Stimulated activated CD8-positive, alpha-beta memory T cell treated with anti-CD3 and anti-CD28 coated beads, Interleukin-7, amount 100 ng/mL, for 4 hours (primary cell): Measurements from ENCODE around the gene GABRB2.
"Not testable (repeated sequence)": the region's sequence is repeated elsewhere in the genome, so short reads cannot be mapped to it uniquely, and the experiment has no call there.

Experiments
- DNase-seq, 2 donors: peaks; one replicate each; pipeline ENCODE4 v3.0.0-alpha.2; 2020; ENCODE audit warnings: low read depth in 2 of 2

The GABRB2 gene

GRCh38 chr5:161546470-161547301, at the start of gene GABRB2:
GABRB2 (minus strand) TSS chr5:161546725; CDS start chr5:161546643, 82 bp downstream.
- no peak for DNase-seq

GRCh38 chr5:161585798-161586197, 39.3 kb upstream of the GABRB2 start:
- no peak for DNase-seq

DNA sequence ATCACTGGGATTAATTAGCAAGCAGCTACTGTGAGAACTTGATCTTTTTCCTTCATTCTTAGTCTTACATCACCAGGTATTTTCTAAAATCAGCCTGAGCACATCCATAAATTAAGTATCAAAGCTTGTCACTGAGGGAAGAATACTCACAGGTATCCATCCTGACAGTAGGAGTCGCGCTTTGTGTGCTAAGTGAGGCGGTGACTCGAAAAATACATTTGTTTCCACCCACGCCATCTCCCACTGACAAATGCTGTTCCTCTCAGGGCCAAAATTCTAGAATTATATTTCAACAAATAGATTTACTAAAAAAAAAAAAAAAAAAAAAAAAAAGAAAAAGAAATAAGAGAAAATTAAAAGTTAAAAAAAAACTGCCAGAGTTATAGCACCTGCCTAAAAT, 34.1 kb upstream of the GABRB2 start:
- no peak for DNase-seq

DNA sequence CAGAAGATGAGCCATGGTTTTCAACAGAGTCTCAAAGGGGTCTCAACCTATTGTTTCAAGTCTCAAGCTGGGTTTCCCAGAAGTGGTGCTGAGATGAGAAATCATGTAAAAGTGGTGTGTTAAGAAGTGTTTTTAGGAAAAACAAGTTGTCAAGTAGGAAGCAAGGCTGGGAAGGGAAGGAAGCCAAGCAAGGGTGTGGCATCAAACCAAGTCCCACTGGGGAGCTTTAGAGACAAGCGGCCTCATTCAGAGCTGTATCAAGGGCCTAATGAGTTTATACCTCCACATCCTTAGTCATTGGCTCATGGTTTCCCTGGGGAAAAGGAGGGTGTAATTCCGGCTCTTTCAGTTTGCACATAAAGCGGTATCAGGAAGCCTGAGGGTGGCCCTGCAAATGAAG, 26.4 kb upstream of the GABRB2 start:
- DNase-seq: no peak

GRCh38 chr5:161566081-161566480, 19.6 kb upstream of the GABRB2 start:
- DNase-seq: no peak

DNA sequence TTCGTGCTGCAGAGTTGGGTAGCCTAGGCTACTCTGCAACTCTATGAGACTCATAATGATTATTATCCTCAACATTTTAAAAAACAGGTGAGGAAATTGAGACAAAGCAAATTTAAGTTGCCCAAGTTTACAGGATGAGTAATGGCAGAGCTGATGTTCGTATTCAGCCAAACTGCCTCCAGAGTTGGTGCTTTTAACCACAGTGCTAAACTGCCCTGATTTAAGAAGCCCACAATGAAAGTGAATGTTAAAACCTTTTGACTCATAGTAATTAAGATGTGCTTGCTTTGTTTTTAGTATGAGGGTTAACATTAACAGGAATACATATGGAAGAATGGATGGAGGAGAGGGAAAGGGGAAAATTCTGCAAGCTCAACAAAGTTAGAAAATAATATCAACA, 15.9 kb upstream of the GABRB2 start:
- no peak for DNase-seq

GRCh38 chr5:161549106-161549505, 2.6 kb upstream of the GABRB2 start:
- no peak for DNase-seq

DNA sequence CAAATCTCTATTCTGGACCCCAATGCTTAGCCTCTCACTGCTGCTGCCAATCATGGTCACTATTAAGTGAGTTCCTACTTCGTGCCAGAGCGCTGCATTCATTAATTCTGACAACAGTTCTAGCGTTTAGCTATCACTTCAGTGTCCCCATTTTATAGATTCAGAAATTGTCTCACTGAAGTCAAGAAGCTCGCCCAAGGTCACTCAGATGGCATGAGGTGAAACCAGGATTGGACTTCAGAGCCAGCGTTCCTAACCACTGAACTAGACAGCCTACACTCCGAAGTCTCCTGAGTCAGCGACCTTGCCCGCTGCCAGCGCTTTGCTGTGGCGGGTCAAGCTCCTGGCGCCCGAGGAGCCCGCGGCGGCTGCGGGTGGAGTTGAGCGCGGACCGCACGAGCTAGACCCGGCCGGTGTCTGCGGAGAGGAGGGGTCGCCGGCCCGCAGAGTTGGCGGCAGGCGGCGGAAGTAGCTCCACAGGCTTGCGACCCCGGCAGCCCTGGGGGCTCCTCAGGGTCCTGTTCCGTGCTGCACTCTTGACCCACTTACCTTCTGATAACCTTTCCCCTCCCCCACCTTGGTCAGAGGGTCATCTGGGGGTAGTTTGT, 2.1 kb upstream of the GABRB2 start:
- DNase-seq: no peak

- no peak for DNase-seq
These were observed 1.4 kb upstream of the GABRB2 start for GRCh38 chr5:161547738-161548486.

GRCh38 chr5:161547406-161547737, 847 bp upstream of the GABRB2 start:
- DNase-seq: no peak

- no peak for DNase-seq
These were observed 443 bp downstream of the GABRB2 start for GRCh38 chr5:161546095-161546469.

DNA sequence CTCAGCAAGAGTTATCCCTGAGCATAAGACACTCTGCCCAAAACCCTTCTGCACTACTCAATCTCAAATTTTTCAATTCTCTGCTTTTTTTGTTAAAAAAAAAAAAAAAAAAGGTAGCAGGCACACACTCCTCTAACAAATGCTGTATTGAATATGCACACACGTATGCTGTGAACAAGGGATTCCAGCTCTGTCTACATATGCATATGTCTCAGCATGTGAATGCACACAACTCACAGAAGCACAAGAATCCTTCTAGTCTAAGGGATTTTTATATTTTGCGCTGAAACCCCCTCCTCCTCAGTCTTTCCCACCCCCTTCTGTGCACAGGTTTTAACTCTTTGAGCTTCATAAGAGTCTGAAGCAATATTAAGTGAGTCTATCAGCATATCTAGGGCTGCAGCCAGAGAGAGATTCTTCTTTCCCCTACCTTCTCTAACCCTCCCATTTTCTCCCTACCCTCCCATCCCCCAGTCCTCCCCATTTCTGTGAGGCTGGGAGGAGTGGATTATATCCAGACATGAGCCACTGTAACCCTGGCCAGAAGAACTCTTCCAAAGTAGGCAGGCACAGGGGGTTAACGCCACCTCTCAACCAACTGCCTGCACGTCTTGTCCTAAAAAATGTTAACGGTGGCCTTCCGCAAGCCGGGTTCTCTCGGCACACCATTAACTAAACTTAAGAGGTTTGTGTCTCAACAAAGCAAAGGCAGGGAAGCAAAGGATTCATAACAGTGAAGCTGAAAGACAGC, 1.0 kb downstream of the GABRB2 start:
- no peak for DNase-seq

DNA sequence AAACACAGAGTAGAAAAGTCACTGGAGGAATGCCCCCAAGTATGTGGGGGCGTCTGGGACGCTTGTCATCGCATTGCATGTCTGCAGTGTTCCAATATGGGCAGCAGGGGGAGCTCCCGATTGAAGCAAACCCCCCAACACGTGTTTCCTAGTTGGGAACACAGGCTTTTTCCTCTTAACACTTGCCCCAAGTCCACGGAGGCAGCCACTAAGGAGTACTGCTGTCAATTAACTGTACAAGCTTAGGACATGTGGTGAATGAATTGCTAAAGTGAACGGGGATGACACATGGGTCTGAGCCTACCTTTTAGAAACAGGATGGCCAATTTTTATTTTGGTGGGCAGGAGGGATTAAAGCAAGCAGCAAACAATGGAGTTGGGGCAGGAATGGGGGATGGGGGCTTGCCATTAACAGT, 2.2 kb downstream of the GABRB2 start:
- no peak for DNase-seq

DNA sequence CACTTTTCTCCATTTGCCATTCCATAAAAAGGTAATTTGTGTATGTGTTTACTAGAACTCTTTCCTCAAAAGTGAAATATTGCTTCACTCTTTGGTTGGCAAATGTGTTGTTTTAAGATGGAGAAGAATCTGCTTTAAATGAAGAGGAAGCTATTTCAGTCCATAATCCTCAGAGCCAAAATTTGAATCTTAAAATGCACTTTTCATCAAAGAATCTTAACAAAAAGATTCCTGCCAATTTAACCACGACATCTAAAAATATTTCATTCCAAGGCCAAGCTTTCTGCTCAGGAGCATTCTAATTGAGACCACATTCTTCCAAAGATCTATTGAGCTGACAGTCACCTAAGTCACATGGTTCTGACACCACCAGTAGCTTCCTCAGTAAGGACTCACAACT, 7.5 kb downstream of the GABRB2 start:
- no peak for DNase-seq

DNA sequence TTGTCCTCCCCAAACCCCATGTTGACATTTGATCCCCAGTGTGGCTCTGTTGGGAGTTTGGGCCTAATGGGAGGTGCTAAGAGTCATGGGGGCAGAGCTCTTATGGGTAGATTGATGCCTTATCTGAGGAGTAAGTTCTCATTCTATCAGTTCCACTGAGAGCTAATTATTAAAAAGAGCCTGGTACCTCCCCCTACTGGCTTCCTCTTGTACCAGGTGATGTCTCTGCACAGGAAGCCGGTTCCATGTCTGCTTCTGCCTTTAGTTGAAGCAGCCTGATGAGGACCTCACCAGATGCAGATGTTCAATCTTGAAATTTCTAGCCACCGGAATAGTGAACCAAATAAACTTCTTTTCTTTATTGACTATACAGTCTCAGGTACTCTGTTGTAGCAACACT, 10.8 kb downstream of the GABRB2 start:
- DNase-seq: no peak

DNA sequence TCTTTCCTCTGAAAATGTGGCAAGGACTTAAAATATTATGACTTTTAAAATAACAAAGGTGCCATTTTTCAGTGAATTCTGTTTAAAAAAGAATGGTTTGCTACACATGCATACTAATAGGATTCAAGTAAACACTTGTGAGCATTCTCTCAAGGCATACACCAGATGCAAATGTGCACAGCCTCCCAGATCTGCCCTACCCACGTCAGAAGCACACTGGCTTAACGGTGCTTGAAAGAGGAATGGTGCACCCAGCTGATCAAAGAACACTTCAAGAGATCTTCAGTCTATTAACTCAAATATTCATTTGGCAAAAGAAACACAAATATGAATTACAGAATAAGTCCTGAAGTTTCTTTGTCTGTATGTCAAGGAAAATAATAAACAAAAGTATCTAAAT, 15.8 kb downstream of the GABRB2 start:
- DNase-seq: no peak

GRCh38 chr5:161513942-161514341, 32.6 kb downstream of the GABRB2 start:
- DNase-seq: no peak

DNA sequence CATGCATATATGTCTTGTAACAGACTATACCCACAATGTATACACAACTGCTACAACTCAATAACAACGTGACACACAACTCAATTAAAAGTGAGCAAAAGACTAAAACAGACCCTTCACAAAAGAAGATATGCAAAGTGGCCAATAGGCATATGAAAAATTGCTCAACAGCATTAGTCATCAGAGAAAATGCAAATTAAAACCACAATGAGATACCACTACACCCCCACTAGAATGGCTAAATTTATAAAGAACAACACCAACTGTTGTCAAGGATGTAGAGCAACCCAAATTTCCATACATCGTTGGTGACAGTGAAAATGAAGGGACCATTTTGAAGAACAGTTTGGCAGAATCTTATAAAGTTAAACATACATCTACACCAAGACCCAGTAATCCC, 38.9 kb downstream of the GABRB2 start:
- no peak for DNase-seq

- DNase-seq: not testable (repeated sequence)
These were observed 41.4 kb downstream of the GABRB2 start for GRCh38 chr5:161505160-161505559.

GRCh38 chr5:161498531-161498930, 48.0 kb downstream of the GABRB2 start:
- no peak for DNase-seq

DNA sequence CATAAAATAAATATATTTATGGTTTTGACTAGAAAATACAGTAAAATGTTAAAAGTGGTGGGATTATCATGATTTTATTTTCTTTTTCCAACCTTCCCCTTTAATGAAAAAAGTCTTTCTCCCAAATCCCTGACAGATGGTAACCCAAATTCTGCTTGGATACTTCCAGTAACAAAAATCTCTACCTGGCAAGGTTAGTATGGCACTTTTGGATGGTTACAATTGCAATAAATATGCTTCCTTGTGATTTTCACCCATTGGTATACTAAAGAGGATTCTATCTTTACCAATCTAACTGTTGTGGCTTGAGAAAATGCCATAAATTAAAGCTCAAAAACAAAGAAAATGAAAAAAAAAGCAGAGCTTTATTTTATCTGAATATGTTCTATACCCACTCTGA, 62.8 kb downstream of the GABRB2 start:
- DNase-seq: no peak

DNA sequence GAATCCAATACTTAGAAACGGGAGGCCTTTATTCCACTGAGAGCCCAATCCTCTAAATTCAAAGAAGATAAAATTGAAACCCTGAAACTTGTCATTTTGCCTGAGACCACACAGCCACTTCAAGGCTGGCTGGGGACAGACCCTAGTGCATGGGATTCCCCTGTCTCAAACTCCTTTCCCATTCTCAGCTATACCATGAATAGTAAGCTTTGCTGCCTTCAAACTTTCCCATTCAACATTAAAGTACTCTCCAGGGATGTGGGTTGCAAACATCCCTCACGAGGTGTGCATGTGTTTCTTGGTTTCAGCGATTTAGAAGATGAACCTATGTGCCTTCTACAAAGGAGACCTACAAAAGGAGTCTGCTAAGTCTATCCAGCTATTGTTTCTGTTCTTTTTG, 64.6 kb downstream of the GABRB2 start:
- DNase-seq: no peak
